HepG2 (cell line): ENCODE data around the gene ALLC. TPM values are rescaled to one million over a fixed set of nuclear protein-coding genes. Genes with fewer than 3 reads are reported as not detected.

Experiments used
- ATF7-NPFF ChIP-seq: sonication (generic); formaldehyde crosslinking; IDR thresholded peaks from 2 replicates; pipeline ENCODE4 v1.8.1; 2023; ENCODE audit warnings: mild to moderate bottlenecking, low read depth, missing genetic modification reagents, moderate library complexity
- GABPB1 ChIP-seq: IDR thresholded peaks from 2 replicates; pipeline ENCODE4 v1.6.1; 2016; ENCODE audit warnings: mild to moderate bottlenecking, missing genetic modification reagents, moderate library complexity, missing compliant biosample characterization
- GTF2F1 ChIP-seq: fragments of 150-350 bp; IDR thresholded peaks from 2 replicates; pipeline ENCODE4 v1.6.1; 2014; ENCODE audit warnings: low read length
- KLF15 ChIP-seq: sonication (generic); formaldehyde crosslinking; IDR thresholded peaks from 2 replicates; pipeline ENCODE4 v1.8.1; 2023; ENCODE audit warnings: borderline replicate concordance, mild to moderate bottlenecking, inconsistent platforms, missing genetic modification reagents, mixed read lengths
- KLF6 ChIP-seq: IDR thresholded peaks from 2 replicates; pipeline ENCODE4 v1.8.0; 2016; ENCODE audit warnings: missing biosample characterization, missing genetic modification reagents
- MAF1 ChIP-seq: sonication (generic); formaldehyde crosslinking; IDR thresholded peaks from 2 replicates; pipeline ENCODE4 v1.5.0; 2020; ENCODE audit warnings: missing genetic modification reagents, borderline replicate concordance
- MIER3 ChIP-seq: IDR thresholded peaks from 2 replicates; pipeline ENCODE4 v1.6.1; 2016; ENCODE audit warnings: missing compliant biosample characterization, borderline replicate concordance
- MXD4 ChIP-seq: IDR thresholded peaks from 2 replicates; pipeline ENCODE4 v1.6.1; 2016; ENCODE audit warnings: mild to moderate bottlenecking, missing biosample characterization, missing genetic modification reagents
- NCOR1 ChIP-seq: fragments of 200-600 bp; sonication (generic); IDR thresholded peaks from 2 replicates; pipeline ENCODE4 v1.7.0; 2017; ENCODE audit warnings: antibody characterized with exemption, low read length, borderline replicate concordance
- NR2F1 ChIP-seq, 2 experiments: fragments of 450-650 bp in 1 of 2; formaldehyde crosslinking in 1 of 2; IDR thresholded peaks; 2 replicates each; pipeline versions ENCODE4 v1.5.0 to v1.6.1; 2016 to 2020; ENCODE audit warnings: mild to moderate bottlenecking in 1 of 2, missing compliant biosample characterization in 1 of 2, missing genetic modification reagents in 1 of 2, moderate library complexity in 1 of 2
- SALL2 ChIP-seq: sonication (generic); formaldehyde crosslinking; IDR thresholded peaks from 2 replicates; pipeline ENCODE4 v1.8.1; 2023; ENCODE audit warnings: mild to moderate bottlenecking, missing genetic modification reagents, inconsistent platforms
- SCMH1 ChIP-seq: sonication (generic); formaldehyde crosslinking; IDR thresholded peaks from 2 replicates; pipeline ENCODE4 v1.9.0; 2021; ENCODE audit warnings: missing genetic modification reagents, mild to moderate bottlenecking, borderline replicate concordance
- SKI ChIP-seq: fragments of 450-650 bp; IDR thresholded peaks from one replicate; pipeline ENCODE4 v1.6.1; 2018; ENCODE audit warnings: mild to moderate bottlenecking; ENCODE audit not compliant: partially characterized antibody
- ZBTB7A ChIP-seq: sonication (generic); formaldehyde crosslinking; IDR thresholded peaks from 2 replicates; pipeline ENCODE4 v1.8.0; 2022; ENCODE audit warnings: mild to moderate bottlenecking, missing genetic modification reagents
- ZNF292 ChIP-seq: sonication (generic); formaldehyde crosslinking; IDR thresholded peaks from 2 replicates; pipeline ENCODE4 v1.8.1; 2022; ENCODE audit warnings: mild to moderate bottlenecking, low read depth, missing genetic modification reagents, borderline replicate concordance
- ZNF468 ChIP-seq: sonication (generic); formaldehyde crosslinking; IDR thresholded peaks from 2 replicates; pipeline ENCODE4 v1.8.0; 2022; ENCODE audit warnings: mild to moderate bottlenecking, moderate library complexity, missing genetic modification reagents
- ZNF780A ChIP-seq: sonication (generic); formaldehyde crosslinking; IDR thresholded peaks from 2 replicates; pipeline ENCODE4 v1.8.0; 2022; ENCODE audit warnings: mild to moderate bottlenecking, missing genetic modification reagents, moderate library complexity
- ZSCAN22 ChIP-seq: sonication (generic); formaldehyde crosslinking; IDR thresholded peaks from 2 replicates; pipeline ENCODE4 v1.4.0; 2020; ENCODE audit warnings: mild to moderate bottlenecking, missing genetic modification reagents
- polyA plus RNA-seq, 8 experiments: library from polyadenylated mRNA; depleted of rRNA in 3 of 8; stranded (reverse) in 7 of 8; unstranded in 1 of 8; fragments of >200 nt; fragmentation: Illumina TruSeq in 4 of 8; extraction: Trizol in 4 of 8; gene quantifications; 2 replicates each; pipeline versions ENCODE4 v1.2.1 to v1.2.3, GENCODE V29; 2011 to 2016; ENCODE audit warnings: low read depth in 4 of 8, missing spikeins in 1 of 8, mixed read lengths in 1 of 8; ENCODE audit not compliant: insufficient read depth in 1 of 8
- total RNA-seq, 5 experiments: library from RNA; depleted of rRNA; stranded (reverse); fragments of >200 nt; fragmentation: Illumina TruSeq; extraction: Trizol; gene quantifications; 2 replicates each; pipeline ENCODE4 v1.2.3, GENCODE V29; 2016; ENCODE audit warnings: low read depth in 1 of 5
- TF ChIP-seq, protein P1 (sequence below): sonication (generic); formaldehyde crosslinking; IDR thresholded peaks from 2 replicates; pipeline ENCODE4 v1.4.0; 2020; ENCODE audit warnings: missing genetic modification reagents
- TF ChIP-seq, protein P2 (sequence below): sonication (generic); formaldehyde crosslinking; IDR thresholded peaks from 2 replicates; pipeline ENCODE4 v1.8.0; 2022; ENCODE audit warnings: mild to moderate bottlenecking, missing genetic modification reagents, moderate library complexity
- TF ChIP-seq, protein P3 (sequence below): IDR thresholded peaks from 2 replicates; pipeline ENCODE4 v1.6.1; 2016; ENCODE audit warnings: missing compliant biosample characterization, missing genetic modification reagents, borderline replicate concordance
- TF ChIP-seq, protein P4 (sequence below), 2 experiments: sonication (generic) in 1 of 2; formaldehyde crosslinking in 1 of 2; IDR thresholded peaks; 2 replicates each; pipeline versions ENCODE4 v1.4.0 to v1.6.1; 2016 to 2020; ENCODE audit warnings: borderline replicate concordance in 1 of 2, low read depth in 1 of 2, mild to moderate bottlenecking in 1 of 2, missing genetic modification reagents in 1 of 2

Gene ALLC
- total and polyA plus RNA-seq, 2 of the 13 experiments (the other 11 are each of a cell fraction or from before 2014, with no cell fraction given), result 0.08 to 0.11 TPM

DNA sequence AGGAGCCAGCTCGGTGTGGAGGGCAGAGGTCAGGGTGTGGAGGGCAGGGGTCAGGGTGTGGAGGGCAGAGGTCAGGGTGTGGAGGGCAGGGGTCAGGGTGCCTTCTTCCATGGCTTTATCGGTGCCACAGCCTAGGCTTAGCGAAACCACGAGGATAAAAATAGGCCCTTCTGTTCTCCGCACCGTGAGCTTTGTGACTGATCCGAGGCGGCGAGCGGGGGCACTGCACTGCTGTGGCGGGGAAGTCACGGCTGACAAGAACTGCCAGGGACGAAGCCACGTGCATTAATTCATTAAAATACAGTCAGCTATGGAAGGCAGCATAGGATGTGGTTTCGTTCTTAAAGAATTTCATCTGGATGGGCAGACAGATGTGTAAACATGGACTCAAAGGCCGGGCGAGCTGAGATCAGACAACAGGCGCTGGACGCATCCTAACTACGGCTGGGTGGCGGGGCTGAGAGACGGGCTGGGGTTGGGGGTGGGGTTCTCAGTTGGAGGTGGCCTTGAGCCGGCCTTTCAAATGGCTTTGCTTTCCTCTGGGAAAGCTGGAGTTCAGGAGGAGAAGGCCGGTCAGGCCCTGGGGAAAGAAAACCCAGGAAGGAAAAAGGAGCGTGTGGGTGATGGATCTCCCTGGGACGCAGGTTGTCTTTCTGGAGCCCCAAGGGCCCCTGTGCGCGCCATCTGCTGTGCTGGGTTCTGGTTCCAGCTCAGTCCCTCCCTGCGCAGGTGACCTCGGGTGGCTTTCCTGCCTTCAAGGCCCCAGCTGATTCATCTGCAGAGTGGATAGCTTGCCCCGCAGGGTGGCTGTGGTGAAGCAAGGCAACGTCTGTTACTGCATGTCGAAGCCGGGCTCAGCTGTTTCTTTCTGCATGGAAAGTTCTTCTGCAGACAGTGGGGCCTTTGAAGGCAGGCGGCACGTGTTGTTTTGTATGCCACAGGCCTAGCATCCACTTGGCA, 958 bp upstream of the ALLC start (continued):
- TF ChIP-seq, protein P1, sequence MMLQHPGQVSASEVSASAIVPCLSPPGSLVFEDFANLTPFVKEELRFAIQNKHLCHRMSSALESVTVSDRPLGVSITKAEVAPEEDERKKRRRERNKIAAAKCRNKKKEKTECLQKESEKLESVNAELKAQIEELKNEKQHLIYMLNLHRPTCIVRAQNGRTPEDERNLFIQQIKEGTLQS (CRISPR knock-in tag), result no peak
- TF ChIP-seq SKI (peak; percentile 87), SALL2 (CRISPR knock-in tag) (0 out of 2 replicates have a peak, but pooled peaks have one; percentile 14), ZBTB7A (CRISPR knock-in tag) (0 out of 2 replicates have a peak, but pooled peaks have one; percentile 20), MIER3 (CRISPR knock-in tag) (0 out of 2 replicates have a peak, but pooled peaks have one; percentile 15), ZSCAN22 (CRISPR knock-in tag) (no peak), ZNF780A (CRISPR knock-in tag) (no peak), KLF6 (CRISPR knock-in tag) (no peak), NCOR1 (peak; percentile 78), MAF1 (CRISPR knock-in tag) (no peak), ATF7-NPFF (CRISPR knock-in tag) (peak; percentile 76), GABPB1 (CRISPR knock-in tag) (peak; percentile 35; the same call in 1 of the 2 replicates), GTF2F1 (peak; percentile 46; the same call in 1 of the 2 replicates), MXD4 (peak; percentile 30; the same call in 1 of the 2 replicates), KLF15 (CRISPR knock-in tag) (no peak), ZNF292 (CRISPR knock-in tag) (peak; percentile 74; the same call in 1 of the 2 replicates), SCMH1 (CRISPR knock-in tag) (no peak), NR2F1 (CRISPR knock-in tag; IDR thresholded peaks at IDR 0.05) (peak; percentile 50 to 95; a peak in 3 of 4 replicates), ZNF468 (CRISPR knock-in tag) (no peak)
- TF ChIP-seq, protein P2, sequence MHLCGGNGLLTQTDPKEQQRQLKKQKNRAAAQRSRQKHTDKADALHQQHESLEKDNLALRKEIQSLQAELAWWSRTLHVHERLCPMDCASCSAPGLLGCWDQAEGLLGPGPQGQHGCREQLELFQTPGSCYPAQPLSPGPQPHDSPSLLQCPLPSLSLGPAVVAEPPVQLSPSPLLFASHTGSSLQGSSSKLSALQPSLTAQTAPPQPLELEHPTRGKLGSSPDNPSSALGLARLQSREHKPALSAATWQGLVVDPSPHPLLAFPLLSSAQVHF (CRISPR knock-in tag), result no peak
- TF ChIP-seq, protein P3, sequence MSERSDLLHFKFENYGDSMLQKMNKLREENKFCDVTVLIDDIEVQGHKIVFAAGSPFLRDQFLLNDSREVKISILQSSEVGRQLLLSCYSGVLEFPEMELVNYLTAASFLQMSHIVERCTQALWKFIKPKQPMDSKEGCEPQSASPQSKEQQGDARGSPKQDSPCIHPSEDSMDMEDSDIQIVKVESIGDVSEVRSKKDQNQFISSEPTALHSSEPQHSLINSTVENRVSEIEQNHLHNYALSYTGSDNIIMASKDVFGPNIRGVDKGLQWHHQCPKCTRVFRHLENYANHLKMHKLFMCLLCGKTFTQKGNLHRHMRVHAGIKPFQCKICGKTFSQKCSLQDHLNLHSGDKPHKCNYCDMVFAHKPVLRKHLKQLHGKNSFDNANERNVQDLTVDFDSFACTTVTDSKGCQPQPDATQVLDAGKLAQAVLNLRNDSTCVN (CRISPR knock-in tag), result peak; percentile 26; the same call in 1 of the 2 replicates
- TF ChIP-seq, protein P4, sequence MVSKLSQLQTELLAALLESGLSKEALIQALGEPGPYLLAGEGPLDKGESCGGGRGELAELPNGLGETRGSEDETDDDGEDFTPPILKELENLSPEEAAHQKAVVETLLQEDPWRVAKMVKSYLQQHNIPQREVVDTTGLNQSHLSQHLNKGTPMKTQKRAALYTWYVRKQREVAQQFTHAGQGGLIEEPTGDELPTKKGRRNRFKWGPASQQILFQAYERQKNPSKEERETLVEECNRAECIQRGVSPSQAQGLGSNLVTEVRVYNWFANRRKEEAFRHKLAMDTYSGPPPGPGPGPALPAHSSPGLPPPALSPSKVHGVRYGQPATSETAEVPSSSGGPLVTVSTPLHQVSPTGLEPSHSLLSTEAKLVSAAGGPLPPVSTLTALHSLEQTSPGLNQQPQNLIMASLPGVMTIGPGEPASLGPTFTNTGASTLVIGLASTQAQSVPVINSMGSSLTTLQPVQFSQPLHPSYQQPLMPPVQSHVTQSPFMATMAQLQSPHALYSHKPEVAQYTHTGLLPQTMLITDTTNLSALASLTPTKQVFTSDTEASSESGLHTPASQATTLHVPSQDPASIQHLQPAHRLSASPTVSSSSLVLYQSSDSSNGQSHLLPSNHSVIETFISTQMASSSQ (IDR thresholded peaks at IDR 0.05; ENCODE audit: low read depth), result no peak; the same call in 1 of the 2 replicates
- TF ChIP-seq, protein P4 (CRISPR knock-in tag; IDR thresholded peaks at IDR 0.05; ENCODE audit: borderline replicate concordance), result peak; percentile 57; the same call in 1 of the 2 replicates
